ENCODE results near the gene PPFIA4.

DNA sequence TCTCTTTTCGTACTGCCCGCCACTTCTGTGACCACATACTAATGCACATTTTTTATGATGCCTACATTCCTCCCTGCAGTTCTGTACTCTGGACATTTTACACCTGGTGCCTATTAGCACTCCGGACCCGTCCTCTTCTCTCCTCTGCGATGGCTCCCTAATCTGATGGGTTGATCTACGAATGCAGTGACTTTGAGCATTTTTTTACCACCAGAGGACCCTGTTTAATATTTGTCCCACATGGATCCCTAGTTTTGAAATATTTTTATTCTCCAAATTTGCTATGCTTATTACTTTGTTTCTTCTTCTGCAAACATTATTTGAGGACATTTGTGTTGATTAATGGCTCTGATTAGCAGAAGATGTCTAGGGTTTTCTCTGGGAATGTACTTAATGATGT, 5.2 kb downstream of the PPFIA4 start:
- no peak for TF ChIP-seq CTCF (IDR thresholded peaks at IDR 0.05; ENCODE audit: low read length)
- TF ChIP-seq EZH2phosphoT487 (IDR thresholded peaks at IDR 0.05; ENCODE audit: low read length), result no peak
- no peak for TF ChIP-seq EZH2 (optimal IDR thresholded peaks at IDR 0.05; ENCODE audit: low read depth, low read length)

Data from MM.1S (cell line).